D721Med (cell line): ENCODE data around the gene EXOSC3.
"Not testable (repeated sequence)": the region's sequence is repeated elsewhere in the genome, so short reads cannot be mapped to it uniquely, and the experiment has no call there.

Source experiments
- DNase-seq: peaks from one replicate; pipeline ENCODE4 v3.0.0; 2011; ENCODE audit warnings: low spot score; ENCODE audit not compliant: insufficient read length
- FAIRE-seq: peaks from 2 replicates; lab custom pipeline; 2011; peaks lifted over from hg19 to GRCh38; lab: Jason Lieb, UNC
- TF ChIP-seq, protein P1 (sequence below): IDR thresholded peaks from 2 replicates; pipeline ENCODE4 v1.5.1; 2012; ENCODE audit warnings: mild to moderate bottlenecking, control low read depth; ENCODE audit not compliant: insufficient read depth; ENCODE audit errors: missing control alignments

EXOSC3 gene

DNA sequence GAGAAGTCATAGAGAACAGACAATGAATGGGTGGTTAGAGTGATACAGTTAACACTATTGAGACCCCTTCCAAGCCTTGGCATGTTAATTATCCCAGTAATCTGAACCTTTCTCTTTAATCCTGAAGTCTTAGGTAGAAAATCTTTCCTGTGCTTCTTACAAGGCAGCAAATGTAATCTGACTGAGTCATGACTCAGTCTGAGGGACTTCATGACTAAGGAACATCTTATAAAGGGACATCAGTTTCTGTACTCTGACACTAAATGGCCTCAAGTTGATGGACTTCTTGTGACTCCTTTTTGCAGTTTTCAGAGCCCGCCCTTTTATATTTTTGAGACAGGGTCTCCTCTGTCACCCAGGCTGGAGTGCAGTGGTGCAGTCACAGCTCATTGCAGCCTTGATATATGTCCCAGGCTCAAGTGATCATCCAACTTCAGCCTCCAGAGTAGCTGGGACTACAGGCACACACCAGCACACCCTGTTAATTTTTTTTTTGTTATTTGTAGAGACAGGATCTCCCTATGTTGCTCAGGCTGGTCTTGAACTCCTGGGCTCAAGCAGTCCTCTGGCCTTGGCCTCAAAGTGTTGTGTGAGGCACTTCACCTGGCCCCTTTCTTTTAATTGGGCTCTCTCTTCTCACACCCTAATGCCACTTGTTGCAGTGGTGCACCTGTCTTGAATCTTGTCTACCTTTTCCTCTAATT, 9.5 kb downstream of the EXOSC3 start:
- TF ChIP-seq, protein P1, sequence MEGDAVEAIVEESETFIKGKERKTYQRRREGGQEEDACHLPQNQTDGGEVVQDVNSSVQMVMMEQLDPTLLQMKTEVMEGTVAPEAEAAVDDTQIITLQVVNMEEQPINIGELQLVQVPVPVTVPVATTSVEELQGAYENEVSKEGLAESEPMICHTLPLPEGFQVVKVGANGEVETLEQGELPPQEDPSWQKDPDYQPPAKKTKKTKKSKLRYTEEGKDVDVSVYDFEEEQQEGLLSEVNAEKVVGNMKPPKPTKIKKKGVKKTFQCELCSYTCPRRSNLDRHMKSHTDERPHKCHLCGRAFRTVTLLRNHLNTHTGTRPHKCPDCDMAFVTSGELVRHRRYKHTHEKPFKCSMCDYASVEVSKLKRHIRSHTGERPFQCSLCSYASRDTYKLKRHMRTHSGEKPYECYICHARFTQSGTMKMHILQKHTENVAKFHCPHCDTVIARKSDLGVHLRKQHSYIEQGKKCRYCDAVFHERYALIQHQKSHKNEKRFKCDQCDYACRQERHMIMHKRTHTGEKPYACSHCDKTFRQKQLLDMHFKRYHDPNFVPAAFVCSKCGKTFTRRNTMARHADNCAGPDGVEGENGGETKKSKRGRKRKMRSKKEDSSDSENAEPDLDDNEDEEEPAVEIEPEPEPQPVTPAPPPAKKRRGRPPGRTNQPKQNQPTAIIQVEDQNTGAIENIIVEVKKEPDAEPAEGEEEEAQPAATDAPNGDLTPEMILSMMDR: no peak
- DNase-seq (no peak), FAIRE-seq (no peak)

GRCh38 chr9:37769995-37770394, 14.9 kb downstream of the EXOSC3 start:
- FAIRE-seq (no peak), DNase-seq (no peak)
- TF ChIP-seq, protein P1: no peak

DNA sequence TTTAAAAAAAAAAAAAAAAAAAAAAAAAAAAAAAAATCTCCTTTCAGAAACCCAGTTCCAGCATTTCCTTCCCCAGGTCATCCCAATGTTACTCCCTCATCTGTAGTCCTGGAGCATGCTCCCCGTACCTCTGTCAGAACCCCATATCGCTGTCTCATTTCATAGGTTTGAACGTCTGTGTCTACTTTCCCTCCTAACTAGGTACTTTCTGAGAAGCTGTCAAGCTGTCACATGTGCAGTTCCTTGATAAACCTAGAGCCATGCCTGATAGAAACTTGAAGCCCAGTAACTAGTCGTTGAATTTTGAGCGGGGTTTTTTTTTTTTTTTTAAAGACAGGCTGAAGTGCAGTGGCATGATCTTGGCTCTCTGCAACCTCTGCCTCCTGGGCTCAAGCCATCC, 15.6 kb downstream of the EXOSC3 start:
- no peak for FAIRE-seq
- TF ChIP-seq, protein P1: no peak
- no peak for DNase-seq

DNA sequence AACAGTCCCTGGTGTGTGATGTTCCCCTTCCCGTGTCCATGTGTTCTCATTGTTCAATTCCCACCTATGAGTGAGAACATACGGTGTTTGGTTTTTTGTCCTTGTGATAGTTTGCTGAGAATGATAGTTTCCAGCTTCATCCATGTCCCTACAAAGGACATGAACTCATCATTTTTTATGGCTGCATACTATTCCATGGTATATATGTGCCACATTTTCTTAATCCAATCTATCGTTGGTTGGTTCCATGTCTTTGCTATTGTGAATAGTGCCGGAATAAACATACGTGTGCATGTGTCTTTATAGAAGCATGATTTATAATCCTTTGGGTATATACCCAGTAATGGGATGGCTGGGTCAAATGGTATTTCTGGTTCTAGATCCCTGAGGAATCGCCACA, 19.6 kb downstream of the EXOSC3 start:
- not testable (repeated sequence) for FAIRE-seq, DNase-seq

DNA sequence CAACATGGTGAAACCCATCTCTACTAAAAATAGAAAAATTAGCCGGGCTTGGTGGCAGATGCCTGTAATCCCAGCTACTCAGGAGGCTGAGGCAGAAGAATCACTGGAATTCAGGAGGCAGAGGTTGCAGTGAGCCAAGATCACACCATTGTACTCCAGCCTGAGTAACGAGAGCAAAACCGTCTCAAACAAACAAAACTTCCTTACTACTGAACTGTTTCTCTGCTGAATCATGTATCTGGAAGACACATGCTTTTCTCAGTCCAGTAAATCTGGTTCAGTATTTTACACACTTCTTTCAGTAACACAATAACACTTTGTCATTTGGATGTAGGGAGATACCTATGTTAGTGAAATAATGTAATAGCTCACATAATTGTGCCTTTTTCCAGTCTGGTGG, 23.4 kb downstream of the EXOSC3 start:
- no peak for FAIRE-seq
- TF ChIP-seq, protein P1: no peak
- no peak for DNase-seq

DNA sequence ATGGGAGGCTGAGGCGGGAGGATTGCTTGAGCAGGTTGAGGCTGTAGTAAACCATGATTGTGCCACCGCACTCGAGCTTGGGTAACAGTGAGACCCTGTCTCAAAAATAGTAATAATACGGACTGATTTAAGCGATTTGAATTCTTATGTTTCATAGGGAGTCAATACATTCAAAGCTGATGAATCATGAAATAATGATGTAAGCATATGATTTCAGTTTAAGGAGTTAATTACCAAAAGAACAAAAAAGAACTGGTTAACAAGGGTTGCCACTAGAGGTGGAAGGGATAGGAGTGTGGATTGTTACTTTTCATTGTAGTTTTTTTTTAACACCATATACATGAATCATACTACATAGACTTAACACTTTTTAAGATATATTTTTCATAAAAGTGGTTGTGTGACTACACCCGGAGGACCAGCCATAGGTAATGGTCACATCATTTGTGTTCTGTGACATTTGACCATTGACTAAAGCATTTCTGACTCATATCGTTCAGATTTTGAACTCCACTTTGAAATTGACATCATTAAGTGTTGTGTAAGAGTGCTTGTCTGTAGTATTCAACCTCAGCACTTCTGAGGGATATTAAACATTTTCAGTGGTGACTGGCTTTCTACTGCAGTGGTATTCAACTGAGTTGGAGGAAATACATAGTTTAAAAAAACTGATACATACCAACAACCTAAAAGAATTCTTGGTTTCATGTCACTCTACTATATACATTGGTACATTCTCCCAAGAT, 24.3 kb downstream of the EXOSC3 start:
- no peak for FAIRE-seq
- TF ChIP-seq, protein P1: no peak
- DNase-seq: no peak

GRCh38 chr9:37758747-37759146, 26.1 kb downstream of the EXOSC3 start:
- no peak for FAIRE-seq
- no peak for DNase-seq
- TF ChIP-seq, protein P1: no peak
